Measurements from ENCODE around the gene ZSWIM5.

The ZSWIM5 gene

GRCh38 chr1:45040297-45040696 lies 166.1 kb downstream of the ZSWIM5 start:
- no peaks in the 10 kb centered on the region for H3K36me3 ChIP-seq (ENCODE audit: control insufficient read depth, insufficient read depth, low read length)
- no peaks in the 10 kb centered on the region for H3K27me3 ChIP-seq (replicated peaks; ENCODE audit: control insufficient read depth, insufficient read depth, low read length)
- TF ChIP-seq CTCF (IDR thresholded peaks at IDR 0.05; ENCODE audit: insufficient read depth, low read length, poor library complexity, severe bottlenecking) = no peak

GRCh38 chr1:45038661-45039364 lies 167.6 kb downstream of the ZSWIM5 start:
- no peak overlapping the region for H3K4me3 ChIP-seq (replicated peaks; ENCODE audit: low read depth, low read length)
- no peaks in the 10 kb centered on the region for H3K27me3 ChIP-seq (replicated peaks; ENCODE audit: control insufficient read depth, insufficient read depth, low read length)
- no peak for TF ChIP-seq CTCF (IDR thresholded peaks at IDR 0.05; ENCODE audit: insufficient read depth, low read length, poor library complexity, severe bottlenecking)
- H3K36me3 ChIP-seq (ENCODE audit: control insufficient read depth, insufficient read depth, low read length) = no peaks in the 10 kb centered on the region
- DNase-seq (ENCODE audit: extremely low read depth, insufficient read length) = no peak

More at GRCh38 chr1:45040297-45040696, 166.1 kb downstream of the ZSWIM5 start:
- DNase-seq (ENCODE audit: extremely low read depth, insufficient read length) = no peak
- no peak overlapping the region for H3K4me3 ChIP-seq (replicated peaks; ENCODE audit: low read depth, low read length)

- Histone ChIP-seq H3K4me3 (replicated peaks; ENCODE audit: low read depth, low read length) (no peak overlapping the region), H3K27me3 (replicated peaks; ENCODE audit: control insufficient read depth, insufficient read depth, low read length) (no peaks in the 10 kb centered on the region), H3K36me3 (ENCODE audit: control insufficient read depth, insufficient read depth, low read length) (no peaks in the 10 kb centered on the region)
- no peak for TF ChIP-seq CTCF (IDR thresholded peaks at IDR 0.05; ENCODE audit: insufficient read depth, low read length, poor library complexity, severe bottlenecking)
- no peak for DNase-seq (ENCODE audit: extremely low read depth, insufficient read length)
Measured at GRCh38 chr1:45038240-45038639, 168.2 kb downstream of the ZSWIM5 start.

- TF ChIP-seq CTCF (IDR thresholded peaks at IDR 0.05; ENCODE audit: insufficient read depth, low read length, poor library complexity, severe bottlenecking) = no peak
- no peak for DNase-seq (ENCODE audit: extremely low read depth, insufficient read length)
- Histone ChIP-seq H3K36me3 (ENCODE audit: control insufficient read depth, insufficient read depth, low read length) (no peaks in the 10 kb centered on the region), H3K27me3 (replicated peaks; ENCODE audit: control insufficient read depth, insufficient read depth, low read length) (no peaks in the 10 kb centered on the region), H3K4me3 (replicated peaks; ENCODE audit: low read depth, low read length) (no peak overlapping the region)
Measured at GRCh38 chr1:45037456-45037855, 168.9 kb downstream of the ZSWIM5 start.

GRCh38 chr1:45035631-45036301 lies 170.6 kb downstream of the ZSWIM5 start:
- no peak for DNase-seq (ENCODE audit: extremely low read depth, insufficient read length)
- Histone ChIP-seq H3K27me3 (replicated peaks; ENCODE audit: control insufficient read depth, insufficient read depth, low read length) (no peaks in the 10 kb centered on the region), H3K36me3 (ENCODE audit: control insufficient read depth, insufficient read depth, low read length) (no peaks in the 10 kb centered on the region), H3K4me3 (replicated peaks; ENCODE audit: low read depth, low read length) (no peak overlapping the region)
- no peak for TF ChIP-seq CTCF (IDR thresholded peaks at IDR 0.05; ENCODE audit: insufficient read depth, low read length, poor library complexity, severe bottlenecking)
